Colonic mucosa (tissue), 4 donors: ENCODE results near the gene THAP11. TPM values are rescaled to one million over a fixed set of nuclear protein-coding genes. Genes with fewer than 3 reads are reported as not detected.

Source experiments
- DNase-seq: peaks from one replicate; pipeline ENCODE4 v3.0.0-alpha.2; 2020
- H3K27ac ChIP-seq: fragments of 200-600 bp; one replicate; pipeline ENCODE4 v1.8.0; 2021
- H3K27me3 ChIP-seq: fragments of 200-600 bp; one replicate; pipeline ENCODE4 v1.8.0; 2021
- H3K36me3 ChIP-seq: fragments of 200-600 bp; one replicate; pipeline ENCODE4 v1.8.0; 2021
- H3K4me1 ChIP-seq: fragments of 200-600 bp; one replicate; pipeline ENCODE4 v1.8.0; 2021; ENCODE audit warnings: mild to moderate bottlenecking
- H3K4me3 ChIP-seq: fragments of 200-600 bp; one replicate; pipeline ENCODE4 v1.8.0; 2021
- H3K9ac ChIP-seq, 2 donors: one replicate each; pipeline ENCODE4 v1.7.0; 2013; ENCODE audit warnings: control low read depth in 2 of 2, low read depth in 2 of 2, low read length in 2 of 2
- H3K9me3 ChIP-seq: fragments of 200-600 bp; one replicate; pipeline ENCODE4 v1.8.0; 2021
- intact Hi-C: fragments of 100-400 bp; cut with DNase I; formaldehyde crosslinking; loops from one replicate; pipeline ENCODE4 v1.14.1; 2022
- total RNA-seq, 2 donors: library from RNA; stranded (reverse); fragmentation: NEBNext Ultra II Directional in 1 of 2; extraction: Animal tissue kit (Norgen Biotek cat#: 25700) in 1 of 2; gene quantifications; one replicate each; pipeline ENCODE4 v1.2.1, GENCODE V29; 2021
- TF ChIP-seq, protein P1 (sequence below): fragments of 200-600 bp; IDR thresholded peaks from one replicate; pipeline ENCODE4 v1.8.0; 2022; ENCODE audit warnings: antibody characterized with exemption, mild to moderate bottlenecking
- donor health status: healthy.
- donor health status: DM: no; HTN: no; CAD: no.
- donor health status: DM: no; HTN: no; CAD: no.

Gene THAP11
- total RNA-seq, 2 donors from 2014 or later: 22.0 to 33.2 TPM

DNA sequence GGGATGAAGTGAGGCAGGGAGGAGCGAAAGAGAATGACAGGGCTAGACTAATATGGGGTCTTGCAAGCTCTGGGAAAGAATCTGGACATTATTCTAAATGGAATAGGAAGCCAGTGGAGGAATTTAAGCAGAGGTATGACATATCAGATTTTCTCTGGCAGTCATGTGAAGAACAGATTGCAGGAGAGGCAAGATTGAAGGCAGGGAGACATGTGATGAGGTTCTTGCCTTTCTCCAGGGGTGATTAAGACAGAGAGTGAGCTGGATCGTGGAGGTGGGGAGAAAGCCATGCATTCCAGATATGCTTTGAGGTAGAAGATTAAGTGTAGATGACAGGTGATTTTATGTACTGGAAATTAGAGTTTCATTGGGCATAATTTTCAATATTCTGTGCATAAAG lies 4.3 kb upstream of the THAP11 start:
- H3K27ac ChIP-seq: no peak overlapping the region
- no peaks in the 10 kb centered on the region for H3K36me3 ChIP-seq
- no peaks in the 10 kb centered on the region for H3K4me1 ChIP-seq
- no peaks in the 10 kb centered on the region for H3K9me3 ChIP-seq
- H3K9ac ChIP-seq: no peak overlapping the region
- no peak overlapping the region for H3K4me3 ChIP-seq
- TF ChIP-seq, protein P1, sequence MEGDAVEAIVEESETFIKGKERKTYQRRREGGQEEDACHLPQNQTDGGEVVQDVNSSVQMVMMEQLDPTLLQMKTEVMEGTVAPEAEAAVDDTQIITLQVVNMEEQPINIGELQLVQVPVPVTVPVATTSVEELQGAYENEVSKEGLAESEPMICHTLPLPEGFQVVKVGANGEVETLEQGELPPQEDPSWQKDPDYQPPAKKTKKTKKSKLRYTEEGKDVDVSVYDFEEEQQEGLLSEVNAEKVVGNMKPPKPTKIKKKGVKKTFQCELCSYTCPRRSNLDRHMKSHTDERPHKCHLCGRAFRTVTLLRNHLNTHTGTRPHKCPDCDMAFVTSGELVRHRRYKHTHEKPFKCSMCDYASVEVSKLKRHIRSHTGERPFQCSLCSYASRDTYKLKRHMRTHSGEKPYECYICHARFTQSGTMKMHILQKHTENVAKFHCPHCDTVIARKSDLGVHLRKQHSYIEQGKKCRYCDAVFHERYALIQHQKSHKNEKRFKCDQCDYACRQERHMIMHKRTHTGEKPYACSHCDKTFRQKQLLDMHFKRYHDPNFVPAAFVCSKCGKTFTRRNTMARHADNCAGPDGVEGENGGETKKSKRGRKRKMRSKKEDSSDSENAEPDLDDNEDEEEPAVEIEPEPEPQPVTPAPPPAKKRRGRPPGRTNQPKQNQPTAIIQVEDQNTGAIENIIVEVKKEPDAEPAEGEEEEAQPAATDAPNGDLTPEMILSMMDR: no peak
- intact Hi-C loops: no loop called here
- DNase-seq: no peak
- no peaks in the 10 kb centered on the region for H3K27me3 ChIP-seq

DNA sequence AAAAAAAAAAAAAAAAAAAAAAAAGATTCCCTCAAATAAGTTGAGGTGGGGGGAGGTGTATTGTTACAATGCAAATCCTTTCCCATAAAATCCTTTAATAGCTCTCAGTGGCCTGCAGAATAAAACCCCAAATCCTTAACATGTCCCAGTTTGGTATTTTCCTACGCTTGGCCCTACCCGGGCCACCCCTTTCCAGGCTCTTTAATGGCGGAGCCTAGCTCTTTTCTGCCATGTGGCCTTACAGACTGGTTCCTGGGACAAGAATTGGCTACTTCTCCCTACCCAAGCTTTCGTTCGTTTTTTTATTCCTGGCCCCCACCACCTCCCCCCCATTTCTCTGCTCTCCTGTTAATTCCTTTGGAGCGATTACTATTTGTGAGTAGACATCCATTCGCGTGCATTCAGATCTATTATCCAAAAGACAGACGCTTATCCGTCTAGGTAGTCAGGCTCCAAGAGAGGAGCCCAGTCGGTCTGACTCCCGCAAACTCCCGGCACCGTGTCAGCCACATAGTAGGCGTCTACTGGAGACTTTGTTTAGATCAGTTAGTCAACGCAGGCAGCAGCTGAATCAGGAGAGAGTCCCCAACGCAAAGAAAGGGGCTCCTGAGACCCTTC lies 813 bp upstream of the THAP11 start:
- H3K4me1 ChIP-seq: peaks cover 26% of the 10 kb centered on the region
- TF ChIP-seq, protein P1: no peak
- intact Hi-C loops: no loop called here

DNA sequence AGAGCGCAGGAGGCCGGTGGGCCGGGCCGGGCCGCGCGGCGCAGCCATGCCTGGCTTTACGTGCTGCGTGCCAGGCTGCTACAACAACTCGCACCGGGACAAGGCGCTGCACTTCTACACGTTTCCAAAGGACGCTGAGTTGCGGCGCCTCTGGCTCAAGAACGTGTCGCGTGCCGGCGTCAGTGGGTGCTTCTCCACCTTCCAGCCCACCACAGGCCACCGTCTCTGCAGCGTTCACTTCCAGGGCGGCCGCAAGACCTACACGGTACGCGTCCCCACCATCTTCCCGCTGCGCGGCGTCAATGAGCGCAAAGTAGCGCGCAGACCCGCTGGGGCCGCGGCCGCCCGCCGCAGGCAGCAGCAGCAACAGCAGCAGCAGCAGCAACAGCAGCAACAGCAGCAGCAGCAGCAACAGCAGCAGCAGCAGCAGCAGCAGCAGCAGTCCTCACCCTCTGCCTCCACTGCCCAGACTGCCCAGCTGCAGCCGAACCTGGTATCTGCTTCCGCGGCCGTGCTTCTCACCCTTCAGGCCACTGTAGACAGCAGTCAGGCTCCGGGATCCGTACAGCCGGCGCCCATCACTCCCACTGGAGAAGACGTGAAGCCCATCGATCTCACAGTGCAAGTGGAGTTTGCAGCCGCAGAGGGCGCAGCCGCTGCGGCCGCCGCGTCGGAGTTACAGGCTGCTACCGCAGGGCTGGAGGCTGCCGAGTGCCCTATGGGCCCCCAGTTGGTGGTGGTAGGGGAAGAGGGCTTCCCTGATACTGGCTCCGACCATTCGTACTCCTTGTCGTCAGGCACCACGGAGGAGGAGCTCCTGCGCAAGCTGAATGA lies 606 bp downstream of the THAP11 start:
- Histone ChIP-seq H3K9ac (peak overlapping the region; percentile 70 to 87), H3K4me3 (peak overlapping the region; percentile 79), H3K27ac (peak overlapping the region; percentile 97), H3K27me3 (no peaks in the 10 kb centered on the region), H3K4me1 (peaks cover 28% of the 10 kb centered on the region), H3K36me3 (no peaks in the 10 kb centered on the region), H3K9me3 (no peaks in the 10 kb centered on the region)
- intact Hi-C loops: no loop called here
- TF ChIP-seq, protein P1: no peak
- peak; percentile 59 for DNase-seq

More for the DNA sequence above, 813 bp upstream of the THAP11 start:
- DNase-seq: no peak
- H3K27me3 ChIP-seq: no peaks in the 10 kb centered on the region
- H3K36me3 ChIP-seq: no peaks in the 10 kb centered on the region
- peak overlapping the region; percentile 97 for H3K27ac ChIP-seq
- H3K4me3 ChIP-seq: peak overlapping the region; percentile 79
- no peaks in the 10 kb centered on the region for H3K9me3 ChIP-seq
- peak overlapping the region in 1 of 2 donors; percentile 84 for H3K9ac ChIP-seq

DNA sequence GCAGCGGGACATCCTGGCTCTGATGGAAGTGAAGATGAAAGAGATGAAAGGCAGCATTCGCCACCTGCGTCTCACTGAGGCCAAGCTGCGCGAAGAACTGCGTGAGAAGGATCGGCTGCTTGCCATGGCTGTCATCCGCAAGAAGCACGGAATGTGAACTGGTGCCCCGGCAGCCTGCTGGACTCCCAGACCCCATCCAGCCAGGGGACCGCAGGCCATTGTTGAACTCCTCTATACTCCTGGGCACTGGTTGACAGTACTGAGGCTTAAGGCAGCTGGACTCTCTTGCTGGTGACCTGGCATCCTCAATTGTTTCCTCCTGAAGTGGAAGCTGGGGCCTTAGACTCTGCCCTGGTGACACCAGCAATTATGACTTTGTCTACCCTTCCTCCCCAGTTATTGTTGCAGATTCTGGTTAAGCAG lies 1.2 kb downstream of the THAP11 start:
- peak; percentile 44 for DNase-seq
- Histone ChIP-seq H3K4me1 (peaks cover 33% of the 10 kb centered on the region), H3K4me3 (peak overlapping the region; percentile 79), H3K36me3 (no peaks in the 10 kb centered on the region), H3K9me3 (no peaks in the 10 kb centered on the region), H3K27ac (peak overlapping the region; percentile 97), H3K9ac (peak overlapping the region; percentile 70 to 87), H3K27me3 (no peaks in the 10 kb centered on the region)
- TF ChIP-seq, protein P1: no peak
- intact Hi-C loops: no loop called here

DNA sequence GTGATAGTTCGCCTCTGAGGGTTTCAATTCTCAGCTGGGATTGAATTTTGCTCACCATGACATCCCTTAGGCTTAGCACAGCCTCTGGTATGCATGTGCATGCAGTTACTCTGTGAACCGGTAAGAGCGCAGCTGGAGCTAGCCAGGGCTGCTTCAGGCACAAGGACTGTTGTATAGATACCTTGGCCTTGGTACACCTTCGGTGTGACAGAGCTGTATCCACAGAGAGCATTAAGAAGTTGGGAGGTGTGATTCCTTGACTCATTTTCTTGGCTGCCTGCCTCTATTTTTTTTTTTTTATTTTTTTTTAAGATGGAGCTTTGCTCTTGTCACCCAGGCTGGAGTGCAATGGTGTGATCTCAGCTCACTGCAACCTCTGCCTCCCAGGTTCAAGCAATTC lies 2.4 kb downstream of the THAP11 start:
- intact Hi-C loops: no loop called here
- Histone ChIP-seq H3K4me1 (peaks cover 33% of the 10 kb centered on the region), H3K9me3 (no peaks in the 10 kb centered on the region), H3K4me3 (no peak overlapping the region), H3K27me3 (no peaks in the 10 kb centered on the region), H3K27ac (no peak overlapping the region), H3K9ac (no peak overlapping the region), H3K36me3 (no peaks in the 10 kb centered on the region)
- TF ChIP-seq, protein P1: no peak
- no peak for DNase-seq
